ENCODE results near the gene SMPD1. TPM values are rescaled to one million over a fixed set of nuclear protein-coding genes. Genes with fewer than 3 reads are reported as not detected.

SMPD1 gene
- total RNA-seq, 1 donor from 2014 or later, result 62.0 TPM

Other genes starting within 250 kb of the SMPD1 start
- 0.38 TPM for gene OR52B2, start 220.1 kb upstream of the SMPD1 start, total RNA-seq
- gene OR52W1, start 191.2 kb upstream of the SMPD1 start, total RNA-seq, result not detected
- not detected for gene C11orf42, start 184.9 kb upstream of the SMPD1 start, total RNA-seq
- 32.1 TPM for gene FHIP1B, start 155.8 kb upstream of the SMPD1 start, total RNA-seq
- not detected for gene CNGA4, start 151.4 kb upstream of the SMPD1 start, total RNA-seq
- not detected for gene CCKBR, start 130.6 kb upstream of the SMPD1 start, total RNA-seq
- 6.1 TPM for gene CAVIN3, start 70.0 kb upstream of the SMPD1 start, total RNA-seq
- gene APBB1, start 28.6 kb downstream of the SMPD1 start, total RNA-seq, result 3.6 TPM
- gene HPX, start 50.5 kb downstream of the SMPD1 start, total RNA-seq, result 5,455 TPM
- 7.8 TPM for gene TRIM3, start 83.5 kb downstream of the SMPD1 start, total RNA-seq
- gene ARFIP2, start 90.9 kb downstream of the SMPD1 start, total RNA-seq, result 19.0 TPM
- 14.2 TPM for gene TIMM10B, start 91.0 kb downstream of the SMPD1 start, total RNA-seq
- 10.1 TPM for gene DNHD1, start 106.8 kb downstream of the SMPD1 start, total RNA-seq
- gene RRP8, start 213.1 kb downstream of the SMPD1 start, total RNA-seq, result 14.4 TPM
- gene ILK, start 213.3 kb downstream of the SMPD1 start, total RNA-seq, result 41.1 TPM
- gene TAF10, start 221.7 kb downstream of the SMPD1 start, total RNA-seq, result 52.5 TPM
- gene TPP1, start 228.9 kb downstream of the SMPD1 start, total RNA-seq, result 62.4 TPM

Measured in left lobe of liver (tissue), 1 donor.